GM12878 (cell line): ENCODE measurements around the gene SLC6A3. TPM values are rescaled to one million over a fixed set of nuclear protein-coding genes. Genes with fewer than 3 reads are reported as not detected.

Source experiments
- ATAC-seq: fragments of 200-7000 bp; cut with Tn5 transposase; 3 replicates; pipeline ENCODE4 v1.9.1; 2020; ENCODE audit warnings: mild to moderate bottlenecking, moderate library complexity
- BruUV-seq: library from RNA; stranded (reverse); fragments of 400-500 nt; replicated peaks from 2 replicates; lab custom pipeline; 2021; lab: Mats Ljungman, UMichigan
- CTCF ChIA-PET: fragments of 300-600 bp; sonication (Branson Sonifier 250); formaldehyde crosslinking; extraction: SDS; loops from one replicate; lab custom pipeline; 2021; ENCODE audit warnings: inconsistent platforms; lab: Yijun Ruan, JAX
- POLR2A ChIA-PET: fragments of 350-600 bp; formaldehyde crosslinking; extraction: SDS; loops from one replicate; lab custom pipeline; 2021; ENCODE audit warnings: inconsistent platforms; lab: Charles Lee
- RAD21 ChIA-PET: fragments of 300-600 bp; sonication (Branson Sonifier 250); formaldehyde crosslinking; loops from one replicate; lab custom pipeline; 2023; ENCODE audit warnings: antibody characterized with exemption; ENCODE audit not compliant: unreplicated experiment; lab: Charles Lee
- SMC1A ChIA-PET: fragments of 300-600 bp; sonication (Branson Sonifier 250); formaldehyde crosslinking; loops from one replicate; lab custom pipeline; 2023; ENCODE audit not compliant: unreplicated experiment, uncharacterized antibody; lab: Charles Lee
- DNase-seq: peaks from one replicate; pipeline ENCODE4 v3.0.0-alpha.2; 2011; ENCODE audit warnings: low read depth, low spot score
- FAIRE-seq: peaks from 3 replicates; lab custom pipeline; 2011; peaks lifted over from hg19 to GRCh38; lab: Jason Lieb, UNC
- H2AFZ ChIP-seq: 2 replicates; pipeline ENCODE4 v1.6.0; 2011; ENCODE audit warnings: low read depth, low read length, control low read depth; ENCODE audit not compliant: control insufficient read depth
- H3K27ac ChIP-seq: 2 replicates; pipeline ENCODE4 v1.5.1; 2011; ENCODE audit warnings: control low read depth; ENCODE audit not compliant: control insufficient read depth, insufficient read depth
- H3K27me3 ChIP-seq, 2 experiments: replicated peaks in 1 of 2; 2 replicates each; pipeline versions ENCODE4 v1.6.0 to v1.6.1; 2011; ENCODE audit warnings: low read length in 1 of 2; ENCODE audit not compliant: control insufficient read depth in 2 of 2, insufficient read depth in 2 of 2
- H3K36me3 ChIP-seq, 2 experiments: 2 replicates each; pipeline ENCODE4 v1.5.1; 2011; ENCODE audit warnings: low read length in 1 of 2; ENCODE audit not compliant: control insufficient read depth in 2 of 2, insufficient read depth in 2 of 2
- H3K4me1 ChIP-seq: 2 replicates; pipeline ENCODE4 v1.6.1; 2011; ENCODE audit warnings: mild to moderate bottlenecking, low read length, moderate library complexity, mixed read lengths; ENCODE audit not compliant: control insufficient read depth, insufficient read depth
- H3K4me2 ChIP-seq: 2 replicates; pipeline ENCODE4 v1.6.0; 2011; ENCODE audit warnings: control low read depth; ENCODE audit not compliant: control insufficient read depth, insufficient read depth
- H3K4me3 ChIP-seq: fragments of 200-600 bp; sonication (generic); 2 replicates; pipeline ENCODE4 v1.5.1; 2016
- H3K79me2 ChIP-seq: 2 replicates; pipeline ENCODE4 v1.6.0; 2011; ENCODE audit warnings: low read length; ENCODE audit not compliant: control insufficient read depth, insufficient read depth
- H3K9ac ChIP-seq: 2 replicates; pipeline ENCODE4 v1.8.0; 2011; ENCODE audit warnings: low read length, control low read depth, mixed read lengths; ENCODE audit not compliant: control insufficient read depth, insufficient read depth
- H3K9me3 ChIP-seq: replicated peaks from 3 replicates; pipeline ENCODE4 v1.5.1; 2011; ENCODE audit warnings: mild to moderate bottlenecking, low read length; ENCODE audit not compliant: control insufficient read depth, insufficient read depth
- H4K20me1 ChIP-seq: 2 replicates; pipeline ENCODE4 v1.6.0; 2011; ENCODE audit not compliant: control insufficient read depth, insufficient read depth
- BMI1 ChIP-seq: fragments of 450-650 bp; IDR thresholded peaks from 2 replicates; pipeline ENCODE4 v1.6.1; 2016; ENCODE audit warnings: mild to moderate bottlenecking, moderate library complexity, borderline replicate concordance
- KDM1A ChIP-seq: fragments of 200-600 bp; sonication (generic); IDR thresholded peaks from 2 replicates; pipeline ENCODE4 v1.6.1; 2016; ENCODE audit warnings: borderline replicate concordance
- MEF2B ChIP-seq: fragments of 450-650 bp; IDR thresholded peaks from 2 replicates; pipeline ENCODE4 v1.6.1; 2018; ENCODE audit warnings: mild to moderate bottlenecking, moderate library complexity; ENCODE audit not compliant: partially characterized antibody, poor library complexity, severe bottlenecking
- POLR2A ChIP-seq: IDR thresholded peaks from 2 replicates; pipeline ENCODE4 v1.6.1; 2011; ENCODE audit warnings: low read depth, mild to moderate bottlenecking, low read length
- POLR2AphosphoS5 ChIP-seq: IDR thresholded peaks from 2 replicates; pipeline ENCODE4 v1.6.1; 2011; ENCODE audit warnings: mild to moderate bottlenecking, low read length, inconsistent platforms
- RBBP5 ChIP-seq: fragments of 200-600 bp; sonication (generic); conservative IDR thresholded peaks from 2 replicates; pipeline ENCODE4 v1.6.1; 2016
- RELA ChIP-seq: fragments of 450-650 bp; IDR thresholded peaks from 2 replicates; pipeline ENCODE4 v1.8.0; 2014; ENCODE audit warnings: borderline replicate concordance; ENCODE audit not compliant: partially characterized antibody
- STAT3 ChIP-seq: IDR thresholded peaks from 2 replicates; pipeline ENCODE4 v1.6.1; 2011; ENCODE audit warnings: low read depth, low read length, improper control_type of control experiment
- TCF3 ChIP-seq: IDR thresholded peaks from 2 replicates; pipeline ENCODE4 v1.6.1; 2012; ENCODE audit warnings: low read depth, mild to moderate bottlenecking, low read length, borderline replicate concordance; ENCODE audit not compliant: insufficient read depth
- ZNF274 ChIP-seq: IDR thresholded peaks from one replicate; pipeline ENCODE4 v1.8.0; 2011; ENCODE audit not compliant: insufficient read length, insufficient read depth
- WGBS: methylation state at CpG from one replicate; pipeline ENCODE4 v1.1.6; 2016; ENCODE audit warnings: low lambda C conversion rate; ENCODE audit not compliant: insufficient replicate concordance, insufficient coverage; ENCODE audit errors: missing lambda C conversion rate; 5-methylcytosine and 5-hydroxymethylcytosine counted together
- in situ Hi-C: fragments of 300-500 bp; cut with MboI; formaldehyde crosslinking; loops from 9 replicates; pipeline ENCODE4 v1.14.3; 2018; ENCODE audit warnings: mixed read lengths
- intact Hi-C: fragments of 100-400 bp; cut with micrococcal nuclease; formaldehyde crosslinking; loops from one replicate; pipeline ENCODE4 v1.14.2; 2022; ENCODE audit not compliant: unreplicated experiment
- polyA plus RNA-seq, 11 experiments: library from polyadenylated mRNA; depleted of rRNA in 4 of 11; unstranded in 6 of 11; stranded (reverse) in 5 of 11; fragments of >200 nt; fragmentation: Nextera tagmentation in 4 of 11; fragmentation: Illumina TruSeq in 1 of 11; extraction: Ambion mirVana in 4 of 11; extraction: Trizol in 1 of 11; gene quantifications; 1 replicate in 1 of 11; 2 replicates in 10 of 11; pipeline versions ENCODE4 v1.2.1 to v1.2.3, GENCODE V29; 2011 to 2016; ENCODE audit warnings: inconsistent platforms in 2 of 11, missing spikeins in 2 of 11, low read depth in 1 of 11
- total RNA-seq, 4 experiments: library from RNA; depleted of rRNA in 3 of 4; stranded (reverse); fragments of >200 nt in 3 of 4; fragmentation: Illumina TruSeq in 1 of 4; extraction: Trizol in 1 of 4; gene quantifications; 2 replicates each; pipeline versions ENCODE4 v1.2.1 to v1.2.3, GENCODE V29; 2013 to 2021
- TF ChIP-seq, protein P1 (sequence below): fragments of 450-650 bp; IDR thresholded peaks from 2 replicates; pipeline ENCODE4 v1.6.1; 2017; ENCODE audit warnings: mild to moderate bottlenecking, moderate library complexity
- TF ChIP-seq, protein P2 (sequence below): fragments of 450-650 bp; IDR thresholded peaks from 2 replicates; pipeline ENCODE4 v1.6.1; 2017; ENCODE audit warnings: mild to moderate bottlenecking, moderate library complexity
- TF ChIP-seq, protein P3 (sequence below): IDR thresholded peaks from 2 replicates; pipeline ENCODE4 v1.6.1; 2011; ENCODE audit warnings: borderline replicate concordance, low read depth, mild to moderate bottlenecking, moderate library complexity, low read length; ENCODE audit not compliant: insufficient read depth, poor library complexity, severe bottlenecking

The SLC6A3 gene
- total and polyA plus RNA-seq, 10 of the 15 experiments (the other 5 are each of a cell fraction or from before 2014, with no cell fraction given): 0.01 TPM; not detected in 9

DNA sequence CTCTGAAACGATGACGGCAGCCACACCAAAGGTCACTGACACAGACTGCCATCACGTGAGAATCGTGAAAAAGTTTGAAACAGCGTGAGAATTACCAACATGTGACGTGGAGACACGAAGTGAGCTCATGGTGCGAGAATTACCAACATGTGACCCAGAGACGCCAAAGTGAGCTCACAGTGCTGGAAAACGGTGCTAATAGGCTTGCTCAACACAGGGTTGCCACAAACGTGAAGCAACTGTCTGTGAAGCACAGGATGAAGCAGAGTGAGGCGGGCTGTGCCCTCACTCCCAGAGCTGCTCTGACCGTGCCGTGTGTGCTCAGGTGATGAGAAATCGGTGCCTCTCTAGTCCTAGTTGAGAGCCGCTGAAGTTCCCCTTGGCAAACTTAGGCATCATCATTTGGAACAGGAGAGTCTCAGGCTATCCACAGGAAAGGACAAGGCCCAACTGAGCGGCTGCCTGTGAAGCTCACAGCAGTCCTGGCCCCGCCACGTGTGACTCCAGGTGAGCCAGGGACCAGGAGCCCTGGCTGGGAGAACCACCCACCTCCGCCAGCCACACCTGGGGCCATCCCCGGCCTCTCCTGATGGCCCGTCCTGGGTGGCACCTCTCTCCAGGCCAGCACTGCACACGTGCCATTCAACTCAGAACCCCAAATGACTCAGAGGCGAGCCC, 29.8 kb upstream of the SLC6A3 start:
- SMC1A ChIA-PET: no interaction called here
- Histone ChIP-seq H3K4me1 (peaks cover 4% of the 10 kb centered on the region), H3K36me3 (peaks cover 29 to 55% of the 10 kb centered on the region in 2 experiments), H3K4me2 (no peak overlapping the region), H3K4me3 (no peak overlapping the region), H3K9me3 (no peaks in the 10 kb centered on the region), H3K27me3 (no peaks in the 10 kb centered on the region), H4K20me1 (no peaks in the 10 kb centered on the region), H3K9ac (no peak overlapping the region), H3K79me2 (no peaks in the 10 kb centered on the region), H2AFZ (no peak overlapping the region), H3K27ac (no peak overlapping the region)
- BruUV-seq: no TSS peak
- TF ChIP-seq KDM1A (no peak), POLR2A (peak; percentile 19; the same call in 1 of the 2 replicates), ZNF274 (no peak), RBBP5 (no peak), POLR2AphosphoS5 (peak; percentile 40; the same call in 1 of the 2 replicates), TCF3 (0 out of 2 replicates have a peak, but pooled peaks have one; percentile 39), RELA (no peak), BMI1 (no peak), MEF2B (no peak), STAT3 (no peak)
- TF ChIP-seq, protein P1, sequence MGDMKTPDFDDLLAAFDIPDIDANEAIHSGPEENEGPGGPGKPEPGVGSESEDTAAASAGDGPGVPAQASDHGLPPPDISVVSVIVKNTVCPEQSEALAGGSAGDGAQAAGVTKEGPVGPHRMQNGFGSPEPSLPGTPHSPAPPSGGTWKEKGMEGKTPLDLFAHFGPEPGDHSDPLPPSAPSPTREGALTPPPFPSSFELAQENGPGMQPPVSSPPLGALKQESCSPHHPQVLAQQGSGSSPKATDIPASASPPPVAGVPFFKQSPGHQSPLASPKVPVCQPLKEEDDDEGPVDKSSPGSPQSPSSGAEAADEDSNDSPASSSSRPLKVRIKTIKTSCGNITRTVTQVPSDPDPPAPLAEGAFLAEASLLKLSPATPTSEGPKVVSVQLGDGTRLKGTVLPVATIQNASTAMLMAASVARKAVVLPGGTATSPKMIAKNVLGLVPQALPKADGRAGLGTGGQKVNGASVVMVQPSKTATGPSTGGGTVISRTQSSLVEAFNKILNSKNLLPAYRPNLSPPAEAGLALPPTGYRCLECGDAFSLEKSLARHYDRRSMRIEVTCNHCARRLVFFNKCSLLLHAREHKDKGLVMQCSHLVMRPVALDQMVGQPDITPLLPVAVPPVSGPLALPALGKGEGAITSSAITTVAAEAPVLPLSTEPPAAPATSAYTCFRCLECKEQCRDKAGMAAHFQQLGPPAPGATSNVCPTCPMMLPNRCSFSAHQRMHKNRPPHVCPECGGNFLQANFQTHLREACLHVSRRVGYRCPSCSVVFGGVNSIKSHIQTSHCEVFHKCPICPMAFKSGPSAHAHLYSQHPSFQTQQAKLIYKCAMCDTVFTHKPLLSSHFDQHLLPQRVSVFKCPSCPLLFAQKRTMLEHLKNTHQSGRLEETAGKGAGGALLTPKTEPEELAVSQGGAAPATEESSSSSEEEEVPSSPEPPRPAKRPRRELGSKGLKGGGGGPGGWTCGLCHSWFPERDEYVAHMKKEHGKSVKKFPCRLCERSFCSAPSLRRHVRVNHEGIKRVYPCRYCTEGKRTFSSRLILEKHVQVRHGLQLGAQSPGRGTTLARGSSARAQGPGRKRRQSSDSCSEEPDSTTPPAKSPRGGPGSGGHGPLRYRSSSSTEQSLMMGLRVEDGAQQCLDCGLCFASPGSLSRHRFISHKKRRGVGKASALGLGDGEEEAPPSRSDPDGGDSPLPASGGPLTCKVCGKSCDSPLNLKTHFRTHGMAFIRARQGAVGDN: no peak
- TF ChIP-seq, protein P2, sequence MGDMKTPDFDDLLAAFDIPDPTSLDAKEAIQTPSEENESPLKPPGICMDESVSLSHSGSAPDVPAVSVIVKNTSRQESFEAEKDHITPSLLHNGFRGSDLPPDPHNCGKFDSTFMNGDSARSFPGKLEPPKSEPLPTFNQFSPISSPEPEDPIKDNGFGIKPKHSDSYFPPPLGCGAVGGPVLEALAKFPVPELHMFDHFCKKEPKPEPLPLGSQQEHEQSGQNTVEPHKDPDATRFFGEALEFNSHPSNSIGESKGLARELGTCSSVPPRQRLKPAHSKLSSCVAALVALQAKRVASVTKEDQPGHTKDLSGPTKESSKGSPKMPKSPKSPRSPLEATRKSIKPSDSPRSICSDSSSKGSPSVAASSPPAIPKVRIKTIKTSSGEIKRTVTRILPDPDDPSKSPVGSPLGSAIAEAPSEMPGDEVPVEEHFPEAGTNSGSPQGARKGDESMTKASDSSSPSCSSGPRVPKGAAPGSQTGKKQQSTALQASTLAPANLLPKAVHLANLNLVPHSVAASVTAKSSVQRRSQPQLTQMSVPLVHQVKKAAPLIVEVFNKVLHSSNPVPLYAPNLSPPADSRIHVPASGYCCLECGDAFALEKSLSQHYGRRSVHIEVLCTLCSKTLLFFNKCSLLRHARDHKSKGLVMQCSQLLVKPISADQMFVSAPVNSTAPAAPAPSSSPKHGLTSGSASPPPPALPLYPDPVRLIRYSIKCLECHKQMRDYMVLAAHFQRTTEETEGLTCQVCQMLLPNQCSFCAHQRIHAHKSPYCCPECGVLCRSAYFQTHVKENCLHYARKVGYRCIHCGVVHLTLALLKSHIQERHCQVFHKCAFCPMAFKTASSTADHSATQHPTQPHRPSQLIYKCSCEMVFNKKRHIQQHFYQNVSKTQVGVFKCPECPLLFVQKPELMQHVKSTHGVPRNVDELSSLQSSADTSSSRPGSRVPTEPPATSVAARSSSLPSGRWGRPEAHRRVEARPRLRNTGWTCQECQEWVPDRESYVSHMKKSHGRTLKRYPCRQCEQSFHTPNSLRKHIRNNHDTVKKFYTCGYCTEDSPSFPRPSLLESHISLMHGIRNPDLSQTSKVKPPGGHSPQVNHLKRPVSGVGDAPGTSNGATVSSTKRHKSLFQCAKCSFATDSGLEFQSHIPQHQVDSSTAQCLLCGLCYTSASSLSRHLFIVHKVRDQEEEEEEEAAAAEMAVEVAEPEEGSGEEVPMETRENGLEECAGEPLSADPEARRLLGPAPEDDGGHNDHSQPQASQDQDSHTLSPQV: no peak
- TF ChIP-seq, protein P3, sequence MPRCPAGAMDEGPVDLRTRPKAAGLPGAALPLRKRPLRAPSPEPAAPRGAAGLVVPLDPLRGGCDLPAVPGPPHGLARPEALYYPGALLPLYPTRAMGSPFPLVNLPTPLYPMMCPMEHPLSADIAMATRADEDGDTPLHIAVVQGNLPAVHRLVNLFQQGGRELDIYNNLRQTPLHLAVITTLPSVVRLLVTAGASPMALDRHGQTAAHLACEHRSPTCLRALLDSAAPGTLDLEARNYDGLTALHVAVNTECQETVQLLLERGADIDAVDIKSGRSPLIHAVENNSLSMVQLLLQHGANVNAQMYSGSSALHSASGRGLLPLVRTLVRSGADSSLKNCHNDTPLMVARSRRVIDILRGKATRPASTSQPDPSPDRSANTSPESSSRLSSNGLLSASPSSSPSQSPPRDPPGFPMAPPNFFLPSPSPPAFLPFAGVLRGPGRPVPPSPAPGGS: peak; percentile 78
- DNase-seq: no peak
- intact Hi-C loops: no loop called here
- CTCF ChIA-PET: interaction anchor here (1.4 kb wide), 2 partner anchors 170 to 307 kb away, joined by 3 to 4 read pairs; no protein-coding TSS in a partner anchor
- POLR2A ChIA-PET: no interaction called here
- no peak for FAIRE-seq
- 88% methylated on average over 24 of the region's 24 CpGs for WGBS
- no peak for ATAC-seq
- RAD21 ChIA-PET: no interaction called here
- in situ Hi-C loops: no loop called here
